Lower leg skin (tissue), 4 donors: Measurements from ENCODE around the gene TMTC2. TPM values are rescaled to one million over a fixed set of nuclear protein-coding genes. Genes with fewer than 3 reads are reported as not detected.

Experiments
- DNase-seq, 2 donors: peaks; one replicate each; pipeline ENCODE4 v3.0.0-alpha.2; 2019; ENCODE audit warnings: low spot score in 2 of 2
- H3K4me3 ChIP-seq: fragments of 200-600 bp; sonication (generic); 2 replicates; pipeline ENCODE4 v1.5.1; 2017; ENCODE audit warnings: mild to moderate bottlenecking, low read depth; ENCODE audit not compliant: poor library complexity, severe bottlenecking
- POLR2A ChIP-seq, 2 donors: fragments of 450-650 bp; IDR thresholded peaks; one replicate each; pipeline ENCODE4 v1.6.1; 2016 to 2017; ENCODE audit warnings: antibody characterized with exemption in 2 of 2, mild to moderate bottlenecking in 1 of 2, moderate library complexity in 1 of 2
- WGBS, 2 donors: methylation state at CpG; one replicate each; pipeline ENCODE4 v1.1.5; 2018; 5-methylcytosine and 5-hydroxymethylcytosine counted together
- intact Hi-C: fragments of 100-400 bp; cut with DNase I; formaldehyde crosslinking; loops from one replicate; pipeline ENCODE4 v1.15.0; 2023; ENCODE audit warnings: low total_unique reads
- total RNA-seq, 4 donors: library from RNA; depleted of rRNA; stranded (reverse); fragments of >200 nt; gene quantifications; one replicate each; pipeline ENCODE4 v1.1.0, GENCODE V29; 2016
- TF ChIP-seq, protein P1 (sequence below), 3 donors: fragments of 450-650 bp; IDR thresholded peaks; one replicate each; pipeline ENCODE4 v1.5.1; 2016; ENCODE audit warnings: antibody characterized with exemption in 3 of 3, mild to moderate bottlenecking in 3 of 3, moderate library complexity in 2 of 3

The TMTC2 gene
- total RNA-seq, 4 donors from 2014 or later = 12.9 to 17.4 (median 14.5) TPM

DNA sequence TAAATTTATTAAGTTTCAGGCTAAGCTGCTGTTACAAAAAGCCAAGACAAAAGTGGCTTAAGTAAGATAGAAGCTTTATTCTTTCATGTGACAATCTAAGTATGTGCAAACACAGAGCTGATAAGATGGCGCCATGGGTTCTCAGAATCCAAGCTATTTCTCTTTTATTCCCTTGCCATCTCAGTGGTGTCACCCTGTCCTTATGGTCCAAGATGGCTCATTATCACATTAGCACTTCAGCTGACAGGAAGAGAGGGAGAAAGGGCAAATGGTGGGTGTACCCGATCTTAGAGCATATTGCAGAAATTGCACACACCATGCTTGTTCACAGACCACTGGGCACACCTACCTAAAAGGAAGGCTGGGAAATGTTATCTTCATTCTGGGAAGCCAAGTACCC is 211.7 kb downstream of the TMTC2 start:
- no peak for DNase-seq
- intact Hi-C loops = no loop called here
- TF ChIP-seq POLR2A (IDR thresholded peaks at IDR 0.05) = no peak
- TF ChIP-seq, protein P1, sequence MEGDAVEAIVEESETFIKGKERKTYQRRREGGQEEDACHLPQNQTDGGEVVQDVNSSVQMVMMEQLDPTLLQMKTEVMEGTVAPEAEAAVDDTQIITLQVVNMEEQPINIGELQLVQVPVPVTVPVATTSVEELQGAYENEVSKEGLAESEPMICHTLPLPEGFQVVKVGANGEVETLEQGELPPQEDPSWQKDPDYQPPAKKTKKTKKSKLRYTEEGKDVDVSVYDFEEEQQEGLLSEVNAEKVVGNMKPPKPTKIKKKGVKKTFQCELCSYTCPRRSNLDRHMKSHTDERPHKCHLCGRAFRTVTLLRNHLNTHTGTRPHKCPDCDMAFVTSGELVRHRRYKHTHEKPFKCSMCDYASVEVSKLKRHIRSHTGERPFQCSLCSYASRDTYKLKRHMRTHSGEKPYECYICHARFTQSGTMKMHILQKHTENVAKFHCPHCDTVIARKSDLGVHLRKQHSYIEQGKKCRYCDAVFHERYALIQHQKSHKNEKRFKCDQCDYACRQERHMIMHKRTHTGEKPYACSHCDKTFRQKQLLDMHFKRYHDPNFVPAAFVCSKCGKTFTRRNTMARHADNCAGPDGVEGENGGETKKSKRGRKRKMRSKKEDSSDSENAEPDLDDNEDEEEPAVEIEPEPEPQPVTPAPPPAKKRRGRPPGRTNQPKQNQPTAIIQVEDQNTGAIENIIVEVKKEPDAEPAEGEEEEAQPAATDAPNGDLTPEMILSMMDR (IDR thresholded peaks at IDR 0.05) = no peak
- 47 to 67% methylated on average over 2 of the region's 2 CpGs for WGBS, 2 donors
- no peak overlapping the region for H3K4me3 ChIP-seq

DNA sequence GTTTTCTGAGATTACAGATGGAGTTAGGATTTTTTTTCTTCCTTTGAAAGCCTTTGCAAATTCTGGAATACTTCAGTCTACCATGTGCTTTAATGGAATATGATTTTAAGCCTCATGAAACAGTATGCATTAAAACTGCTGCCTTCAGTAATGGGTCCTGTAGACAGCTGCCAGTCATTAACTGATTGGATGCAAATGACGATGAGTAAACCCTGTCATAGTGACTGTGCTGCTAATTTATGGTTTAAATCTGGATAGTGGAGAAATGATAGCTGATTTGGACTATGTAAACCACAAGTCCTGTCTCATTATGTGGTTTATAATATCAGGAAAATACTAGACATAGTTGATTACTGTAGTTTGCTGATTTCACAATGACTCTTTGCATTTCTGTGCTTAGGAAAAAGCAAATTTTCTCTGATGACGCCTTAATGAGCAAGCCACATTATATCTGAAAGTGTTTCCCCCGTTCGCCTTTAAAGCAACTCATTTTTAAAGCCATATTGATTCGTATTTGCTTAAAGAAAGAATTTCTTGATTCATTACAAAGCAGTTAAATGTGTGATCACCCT is 217.6 kb downstream of the TMTC2 start:
- no peak for TF ChIP-seq POLR2A (IDR thresholded peaks at IDR 0.05)
- intact Hi-C loops = no loop called here
- DNase-seq = no peak
- H3K4me3 ChIP-seq = no peak overlapping the region
- 77 to 78% methylated on average over 5 of the region's 5 CpGs for WGBS, 2 donors

DNA sequence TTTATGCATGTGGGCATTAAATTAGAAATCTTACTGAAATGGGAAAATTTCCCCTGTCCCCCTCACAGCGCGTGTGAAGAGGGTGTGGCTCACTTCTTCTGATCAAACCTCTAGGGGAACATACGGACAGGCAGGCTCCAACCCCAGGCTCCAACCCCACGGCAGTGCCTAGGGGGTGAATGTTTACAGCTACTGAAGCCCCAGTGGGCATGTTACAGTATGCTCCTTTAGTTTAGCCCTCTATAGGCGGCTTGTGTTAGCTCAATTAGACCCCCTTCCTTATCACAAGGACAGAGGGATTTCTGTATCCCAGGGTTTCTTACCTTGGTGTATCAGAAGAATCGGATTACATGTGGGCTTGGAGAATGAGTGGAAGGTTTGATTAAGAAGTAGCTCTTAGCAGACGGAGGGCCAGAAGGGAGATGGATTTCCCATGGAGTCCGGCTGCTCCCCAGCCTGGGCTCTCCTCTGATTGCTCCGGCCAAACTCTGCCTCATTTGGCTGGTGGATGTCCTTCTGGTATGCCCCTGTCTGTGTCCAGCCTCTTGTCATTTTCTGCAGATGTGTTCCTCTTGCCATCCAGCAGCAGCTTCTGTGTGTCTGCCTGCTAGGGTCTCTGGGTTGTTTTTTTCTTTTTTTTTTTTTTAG is 223.7 kb downstream of the TMTC2 start:
- intact Hi-C loops = no loop called here
- no peak for DNase-seq
- no peak overlapping the region for H3K4me3 ChIP-seq
- WGBS, 2 donors = 84 to 92% methylated on average over 9 of the region's 9 CpGs
- TF ChIP-seq, protein P1 (IDR thresholded peaks at IDR 0.05) = no peak
- TF ChIP-seq POLR2A (IDR thresholded peaks at IDR 0.05) = no peak

DNA sequence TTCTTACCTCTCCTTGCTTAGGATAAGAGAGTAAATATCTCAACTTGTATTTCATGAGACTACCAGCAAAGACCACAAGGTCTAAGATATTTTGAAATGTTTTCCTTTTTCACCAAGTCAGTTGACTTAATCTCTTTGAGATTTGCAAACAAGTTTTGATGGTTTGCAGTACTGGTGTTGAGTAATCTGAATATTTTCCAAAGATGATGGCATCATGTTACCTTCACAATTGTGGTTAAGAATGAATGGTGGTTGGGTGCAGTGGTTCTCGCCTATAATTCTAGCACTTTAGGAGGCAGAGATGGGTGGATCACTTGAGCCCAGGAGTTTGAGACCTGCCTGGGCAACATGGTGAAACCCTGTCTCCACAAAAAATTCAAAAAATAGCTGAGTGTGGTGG is 225.7 kb downstream of the TMTC2 start:
- no peak for TF ChIP-seq POLR2A (IDR thresholded peaks at IDR 0.05)
- TF ChIP-seq, protein P1 (IDR thresholded peaks at IDR 0.05) = no peak
- WGBS, 2 donors = 79 to 92% methylated on average over 1 of the region's 1 CpG
- no peak overlapping the region for H3K4me3 ChIP-seq
- DNase-seq = no peak
- intact Hi-C loops = no loop called here

DNA sequence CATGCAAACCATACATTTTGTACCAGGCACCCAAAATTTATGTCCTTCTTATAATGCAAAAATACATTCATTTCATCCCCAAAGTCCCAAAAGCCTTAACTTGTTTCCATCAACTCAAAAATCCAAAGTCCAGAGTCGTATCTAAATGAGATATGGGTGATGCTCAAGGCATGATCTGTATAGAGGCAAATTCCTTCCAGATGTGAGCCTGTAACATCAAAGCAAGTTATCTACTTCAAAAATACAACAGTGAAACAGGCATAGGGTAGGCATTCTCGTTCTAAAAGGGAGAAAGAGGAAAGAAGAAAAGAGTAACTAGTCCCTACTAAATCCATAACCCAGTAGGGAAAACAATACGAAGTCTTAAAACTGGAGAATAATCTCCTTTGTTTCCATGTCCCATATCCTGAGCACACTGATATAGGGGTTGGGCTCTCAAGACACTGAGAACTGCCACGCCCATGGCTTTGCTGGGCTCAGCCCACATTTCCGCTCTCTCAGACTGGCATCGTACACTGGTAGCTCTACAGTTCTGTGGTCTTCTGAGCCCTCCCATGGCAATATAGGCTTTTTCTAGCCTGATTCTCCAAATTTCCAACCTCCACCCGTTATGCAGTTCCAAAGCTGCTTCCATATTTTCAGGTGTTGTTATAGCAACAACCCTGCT is 232.8 kb downstream of the TMTC2 start:
- intact Hi-C loops = no loop called here
- no peak for DNase-seq
- WGBS, 2 donors = 89 to 93% methylated on average over 7 of the region's 7 CpGs
- H3K4me3 ChIP-seq = no peak overlapping the region
- no peak for TF ChIP-seq POLR2A (IDR thresholded peaks at IDR 0.05)
- TF ChIP-seq, protein P1 (IDR thresholded peaks at IDR 0.05) = no peak

DNA sequence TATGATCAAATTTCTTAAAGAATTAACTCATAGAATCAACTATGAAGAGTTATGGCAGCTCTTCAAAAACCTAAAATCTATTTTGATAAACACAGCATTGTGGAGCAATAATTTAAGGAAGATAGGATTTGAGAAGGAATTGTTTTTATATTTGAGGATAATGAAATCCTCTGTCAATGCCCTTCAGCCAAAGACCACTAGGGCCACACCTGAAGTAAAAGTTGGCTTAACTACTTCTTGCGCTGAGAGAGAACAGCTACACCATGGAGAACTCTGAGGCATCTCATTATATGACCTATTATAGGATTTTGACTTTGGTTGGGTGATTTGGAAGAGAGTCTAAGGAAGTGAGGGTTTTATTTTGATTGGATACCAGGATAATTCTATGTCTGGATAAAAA is 237.2 kb downstream of the TMTC2 start:
- WGBS, 2 donors = 97% methylated on average over 1 of the region's 1 CpG
- intact Hi-C loops = no loop called here
- TF ChIP-seq, protein P1 (IDR thresholded peaks at IDR 0.05) = no peak
- no peak for TF ChIP-seq POLR2A (IDR thresholded peaks at IDR 0.05)
- DNase-seq = no peak
- no peak overlapping the region for H3K4me3 ChIP-seq
